Hepatocyte (in vitro differentiated cells): ENCODE data around the gene STK39. TPM values are rescaled to one million over a fixed set of nuclear protein-coding genes. Genes with fewer than 3 reads are reported as not detected.
"Not testable (repeated sequence)": the region's sequence is repeated elsewhere in the genome, so short reads cannot be mapped to it uniquely, and the experiment has no call there.

ENCODE experiments used
- DNase-seq: peaks from one replicate; pipeline ENCODE4 v3.0.0-alpha.2; 2016; ENCODE audit warnings: low spot score
- H2AFZ ChIP-seq: fragments of 200-600 bp; sonication (generic); 2 replicates; pipeline ENCODE4 v1.6.0; 2016; ENCODE audit warnings: antibody characterized with exemption, mild to moderate bottlenecking
- H3K27ac ChIP-seq: fragments of 200-600 bp; sonication (generic); 2 replicates; pipeline ENCODE4 v1.5.1; 2016; ENCODE audit warnings: mild to moderate bottlenecking
- H3K27me3 ChIP-seq: fragments of 200-600 bp; sonication (generic); 2 replicates; pipeline ENCODE4 v1.6.1; 2016
- H3K36me3 ChIP-seq: fragments of 200-600 bp; sonication (generic); replicated peaks from 2 replicates; pipeline ENCODE4 v1.5.1; 2016; ENCODE audit warnings: low read depth; ENCODE audit not compliant: insufficient read depth
- H3K4me1 ChIP-seq: fragments of 200-600 bp; sonication (generic); 2 replicates; pipeline ENCODE4 v1.5.1; 2016; ENCODE audit warnings: mild to moderate bottlenecking, moderate library complexity; ENCODE audit not compliant: insufficient read depth
- H3K4me2 ChIP-seq: fragments of 200-600 bp; sonication (generic); 2 replicates; pipeline ENCODE4 v1.6.0; 2016
- H3K4me3 ChIP-seq: fragments of 200-600 bp; sonication (generic); 2 replicates; pipeline ENCODE4 v1.5.1; 2016; ENCODE audit warnings: mild to moderate bottlenecking
- H3K79me2 ChIP-seq: fragments of 200-600 bp; sonication (generic); 2 replicates; pipeline ENCODE4 v1.6.0; 2017; ENCODE audit warnings: mild to moderate bottlenecking
- H3K9me2 ChIP-seq: fragments of 200-600 bp; sonication (generic); replicated peaks from 2 replicates; pipeline ENCODE4 v1.6.0; 2017; ENCODE audit warnings: mild to moderate bottlenecking; ENCODE audit not compliant: insufficient read depth
- H3K9me3 ChIP-seq: fragments of 200-600 bp; sonication (generic); 2 replicates; pipeline ENCODE4 v1.5.1; 2016; ENCODE audit warnings: low read depth, mild to moderate bottlenecking
- H4K20me1 ChIP-seq: fragments of 200-600 bp; sonication (generic); 2 replicates; pipeline ENCODE4 v1.6.0; 2016; ENCODE audit warnings: mild to moderate bottlenecking; ENCODE audit not compliant: insufficient read depth, poor library complexity, severe bottlenecking
- CTCF ChIP-seq: fragments of 200-600 bp; sonication (generic); IDR thresholded peaks from 2 replicates; pipeline ENCODE4 v1.5.1; 2016; ENCODE audit warnings: antibody characterized with exemption, mild to moderate bottlenecking; ENCODE audit not compliant: poor library complexity
- EZH2 ChIP-seq: fragments of 200-600 bp; sonication (generic); IDR thresholded peaks from 2 replicates; pipeline ENCODE4 v1.6.1; 2016; ENCODE audit warnings: antibody characterized with exemption, mild to moderate bottlenecking, borderline replicate concordance
- EZH2phosphoT487 ChIP-seq: fragments of 200-600 bp; sonication (generic); IDR thresholded peaks from one replicate; pipeline ENCODE4 v1.6.1; 2018; ENCODE audit warnings: antibody characterized with exemption, mild to moderate bottlenecking, low read depth, moderate library complexity; ENCODE audit not compliant: unreplicated experiment, severe bottlenecking
- WGBS: methylation state at CpG from one replicate; pipeline ENCODE4 v1.1.6; 2016; ENCODE audit warnings: low lambda C conversion rate; ENCODE audit errors: missing lambda C conversion rate; 5-methylcytosine and 5-hydroxymethylcytosine counted together
- polyA plus RNA-seq: library from polyadenylated mRNA; unstranded; fragments of >200 nt; fragmentation: Nextera tagmentation; extraction: Ambion mirVana; gene quantifications from 2 replicates; pipeline ENCODE4 v1.2.1, GENCODE V29; 2016
- total RNA-seq: library from RNA; depleted of rRNA; stranded (reverse); fragments of >200 nt; gene quantifications from 2 replicates; pipeline ENCODE4 v1.2.3, GENCODE V29; 2014

Gene STK39
- total and polyA plus RNA-seq, 2 experiments from 2014 or later = 26.9 to 39.4 TPM

GRCh38 chr2:168134485-168134884 is 112.9 kb downstream of the STK39 start:
- WGBS = 88% methylated on average over 5 of the region's 5 CpGs
- Histone ChIP-seq H2AFZ (no peak overlapping the region), H3K27ac (no peak overlapping the region), H3K9me2 (no peaks in the 10 kb centered on the region), H3K27me3 (no peaks in the 10 kb centered on the region), H3K36me3 (peaks cover under 1% of the 10 kb centered on the region), H3K79me2 (no peaks in the 10 kb centered on the region), H3K4me3 (no peak overlapping the region), H3K4me1 (peaks cover 6% of the 10 kb centered on the region), H3K9me3 (no peaks in the 10 kb centered on the region), H4K20me1 (no peaks in the 10 kb centered on the region), H3K4me2 (no peak overlapping the region)
- TF ChIP-seq EZH2 = no peak
- TF ChIP-seq EZH2phosphoT487 = no peak
- TF ChIP-seq CTCF = no peak
- DNase-seq = no peak

- no peak for TF ChIP-seq EZH2
- no peak for TF ChIP-seq EZH2phosphoT487
- no peak for TF ChIP-seq CTCF
- no peaks in the 10 kb centered on the region for H3K27me3 ChIP-seq
- no peak for DNase-seq
These were observed 115.0 kb downstream of the STK39 start for GRCh38 chr2:168132389-168132788.

GRCh38 chr2:168130346-168130745 is 117.0 kb downstream of the STK39 start:
- H3K27me3 ChIP-seq = no peaks in the 10 kb centered on the region
- H3K36me3 ChIP-seq = peaks cover 7% of the 10 kb centered on the region
- DNase-seq = no peak
- no peaks in the 10 kb centered on the region for H3K4me1 ChIP-seq
- no peaks in the 10 kb centered on the region for H3K79me2 ChIP-seq
- no peak overlapping the region for H3K4me3 ChIP-seq
- no peaks in the 10 kb centered on the region for H4K20me1 ChIP-seq
- no peak overlapping the region for H3K27ac ChIP-seq
- H3K4me2 ChIP-seq = no peak overlapping the region
- H2AFZ ChIP-seq = no peak overlapping the region
- no peaks in the 10 kb centered on the region for H3K9me3 ChIP-seq
- no peak for TF ChIP-seq EZH2
- TF ChIP-seq CTCF = no peak
- no peak for TF ChIP-seq EZH2phosphoT487
- H3K9me2 ChIP-seq = no peaks in the 10 kb centered on the region

More at GRCh38 chr2:168132389-168132788, 115.0 kb downstream of the STK39 start:
- Histone ChIP-seq H3K4me2 (no peak overlapping the region), H4K20me1 (no peaks in the 10 kb centered on the region), H3K9me3 (no peaks in the 10 kb centered on the region), H3K4me1 (no peaks in the 10 kb centered on the region), H3K27ac (no peak overlapping the region), H3K9me2 (no peaks in the 10 kb centered on the region), H3K36me3 (peaks cover 7% of the 10 kb centered on the region), H3K79me2 (no peaks in the 10 kb centered on the region), H3K4me3 (no peak overlapping the region), H2AFZ (no peak overlapping the region)
- 94% methylated on average over 6 of the region's 6 CpGs for WGBS

GRCh38 chr2:168127371-168127770 is 120.0 kb downstream of the STK39 start:
- Histone ChIP-seq H3K36me3 (peaks cover 7% of the 10 kb centered on the region), H3K27me3 (no peaks in the 10 kb centered on the region), H4K20me1 (no peaks in the 10 kb centered on the region), H3K27ac (no peak overlapping the region), H3K9me2 (no peaks in the 10 kb centered on the region), H3K4me3 (no peak overlapping the region), H3K9me3 (no peaks in the 10 kb centered on the region), H3K4me2 (no peak overlapping the region), H2AFZ (no peak overlapping the region), H3K79me2 (no peaks in the 10 kb centered on the region), H3K4me1 (no peaks in the 10 kb centered on the region)
- 97% methylated on average over 4 of the region's 4 CpGs for WGBS
- DNase-seq = no peak
- no peak for TF ChIP-seq EZH2phosphoT487
- no peak for TF ChIP-seq CTCF
- no peak for TF ChIP-seq EZH2

- H3K9me3 ChIP-seq, H2AFZ ChIP-seq, H3K4me2 ChIP-seq, H3K27ac ChIP-seq, H3K79me2 ChIP-seq, H3K4me1 ChIP-seq, H3K36me3 ChIP-seq, H4K20me1 ChIP-seq, H3K9me2 ChIP-seq, H3K27me3 ChIP-seq, H3K4me3 ChIP-seq, DNase-seq: not testable (repeated sequence)
- WGBS = 100% methylated on average over 1 of the region's 1 CpG
These were observed 125.2 kb downstream of the STK39 start for GRCh38 chr2:168122210-168122609.
